HG02938 (cell line): ENCODE results near the gene SORCS2.

Experiments used
- ATAC-seq: cut with Tn5 transposase; IDR thresholded peaks from one replicate; pipeline ENCODE4 v1.9.1; 2021; ENCODE audit warnings: mild to moderate bottlenecking, moderate library complexity; ENCODE audit not compliant: unreplicated experiment

The SORCS2 gene

GRCh38 chr4:7775396-7775795 lies 583.1 kb downstream of the SORCS2 start:
- no peak for ATAC-seq

GRCh38 chr4:7777017-7777710 lies 584.8 kb downstream of the SORCS2 start:
- no peak for ATAC-seq

GRCh38 chr4:7777871-7778509 lies 585.7 kb downstream of the SORCS2 start:
- ATAC-seq = no peak

GRCh38 chr4:7778510-7779431 lies 586.4 kb downstream of the SORCS2 start:
- no peak for ATAC-seq

GRCh38 chr4:7779432-7779768 lies 587.1 kb downstream of the SORCS2 start:
- no peak for ATAC-seq

GRCh38 chr4:7780751-7781348 lies 588.5 kb downstream of the SORCS2 start:
- ATAC-seq = no peak

GRCh38 chr4:7781366-7781765 lies 589.0 kb downstream of the SORCS2 start:
- no peak for ATAC-seq

- no peak for ATAC-seq
Measured at GRCh38 chr4:7781993-7782392, 589.7 kb downstream of the SORCS2 start.

- no peak for ATAC-seq
Measured at GRCh38 chr4:7782783-7783182, 590.4 kb downstream of the SORCS2 start.

GRCh38 chr4:7783541-7783940 lies 591.2 kb downstream of the SORCS2 start:
- ATAC-seq = no peak

- no peak for ATAC-seq
Measured at GRCh38 chr4:7784131-7784870, 592.0 kb downstream of the SORCS2 start.

- ATAC-seq = no peak
Measured at GRCh38 chr4:7785017-7785416, 592.7 kb downstream of the SORCS2 start.

- ATAC-seq = no peak
Measured at GRCh38 chr4:7786040-7786439, 593.7 kb downstream of the SORCS2 start.

- ATAC-seq = no peak
Measured at GRCh38 chr4:7786517-7786916, 594.2 kb downstream of the SORCS2 start.

- ATAC-seq = no peak
Measured at GRCh38 chr4:7787067-7787466, 594.7 kb downstream of the SORCS2 start.

GRCh38 chr4:7787681-7788141 lies 595.4 kb downstream of the SORCS2 start:
- ATAC-seq = no peak

GRCh38 chr4:7788193-7788592 lies 595.9 kb downstream of the SORCS2 start:
- no peak for ATAC-seq

- ATAC-seq = no peak
Measured at GRCh38 chr4:7788694-7789425, 596.5 kb downstream of the SORCS2 start.

- no peak for ATAC-seq
Measured at GRCh38 chr4:7790023-7790422, 597.7 kb downstream of the SORCS2 start.

- no peak for ATAC-seq
Measured at GRCh38 chr4:7790999-7791398, 598.7 kb downstream of the SORCS2 start.
